ENCODE data around the gene PGRMC2.
"Not testable (repeated sequence)": the region's sequence is repeated elsewhere in the genome, so short reads cannot be mapped to it uniquely, and the experiment has no call there.

Gene PGRMC2

GRCh38 chr4:128298146-128298758 is 10.6 kb upstream of the PGRMC2 start:
- no peak for DNase-seq

- no peak for DNase-seq
These were observed 7.6 kb upstream of the PGRMC2 start for GRCh38 chr4:128295255-128295654.

DNA sequence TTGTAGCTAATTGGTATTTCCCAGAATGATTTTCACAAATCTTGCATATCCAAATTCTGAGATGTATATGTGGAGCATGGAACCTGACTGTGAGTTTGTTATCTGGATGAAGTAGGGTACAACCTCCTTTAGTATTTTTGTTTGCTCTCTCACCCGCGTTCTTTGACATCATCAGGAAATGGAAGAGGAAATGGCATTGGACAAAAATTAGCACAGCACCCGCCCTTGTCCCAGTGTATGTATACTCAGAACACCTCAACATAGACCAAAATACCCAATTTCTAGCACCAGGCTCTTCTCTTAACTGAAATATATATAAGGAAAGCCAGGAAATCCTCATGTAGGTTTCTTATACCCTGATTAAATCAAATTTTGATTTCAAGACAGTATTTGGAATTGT is 6.9 kb upstream of the PGRMC2 start:
- no peak for DNase-seq

- DNase-seq = no peak
These were observed 4.7 kb upstream of the PGRMC2 start for GRCh38 chr4:128292349-128292748.

GRCh38 chr4:128291096-128291495 is 3.5 kb upstream of the PGRMC2 start:
- DNase-seq = no peak

GRCh38 chr4:128290526-128290925 is 2.9 kb upstream of the PGRMC2 start:
- no peak for DNase-seq

GRCh38 chr4:128289523-128290158 is 2.0 kb upstream of the PGRMC2 start:
- DNase-seq = no peak

GRCh38 chr4:128288689-128289106 is 1.1 kb upstream of the PGRMC2 start:
- no peak for DNase-seq

DNA sequence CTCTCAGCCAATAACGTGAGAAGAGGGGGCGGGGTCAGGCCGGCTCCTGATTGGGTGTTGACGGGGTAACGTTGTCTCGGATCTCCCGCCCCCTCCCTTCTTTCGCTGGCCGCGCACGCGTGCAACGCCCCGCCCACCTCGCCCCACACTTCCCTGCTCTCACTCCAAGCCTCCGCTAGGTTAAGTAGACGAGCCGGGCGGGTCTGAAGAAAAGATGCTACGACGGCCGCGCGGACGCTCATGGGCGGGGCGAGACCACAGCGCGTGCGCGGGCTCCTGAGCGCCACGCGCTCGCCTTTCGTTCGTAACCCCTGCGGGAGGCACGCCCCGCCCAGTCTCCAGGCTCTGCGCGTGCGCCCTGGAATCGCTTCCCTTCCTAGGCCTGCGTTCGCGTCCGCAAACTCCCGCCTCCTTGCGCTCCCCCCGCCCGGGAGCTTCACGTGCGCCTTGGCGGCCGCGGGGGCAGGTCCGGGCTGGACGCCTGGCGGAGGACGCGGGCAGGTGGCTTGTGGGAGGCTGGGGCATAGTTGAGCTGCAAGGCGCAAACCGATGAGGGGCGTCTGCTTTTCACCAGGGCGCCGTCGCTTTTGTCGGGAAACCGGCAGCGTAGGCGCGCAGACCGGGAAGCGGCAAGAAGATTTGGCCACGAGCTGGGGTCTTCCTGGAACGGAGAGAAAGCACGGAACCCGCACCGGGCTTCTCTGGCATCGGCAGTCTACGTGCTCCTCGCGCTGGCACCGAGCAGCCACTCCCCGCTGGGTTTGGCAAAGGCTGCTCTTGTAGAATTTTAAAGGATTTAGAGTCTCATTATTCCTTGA is 467 bp upstream of the PGRMC2 start:
- DNase-seq = peak; percentile 95 to 98

- DNase-seq = no peak
These were observed 1.0 kb downstream of the PGRMC2 start for GRCh38 chr4:128286474-128287058.

DNA sequence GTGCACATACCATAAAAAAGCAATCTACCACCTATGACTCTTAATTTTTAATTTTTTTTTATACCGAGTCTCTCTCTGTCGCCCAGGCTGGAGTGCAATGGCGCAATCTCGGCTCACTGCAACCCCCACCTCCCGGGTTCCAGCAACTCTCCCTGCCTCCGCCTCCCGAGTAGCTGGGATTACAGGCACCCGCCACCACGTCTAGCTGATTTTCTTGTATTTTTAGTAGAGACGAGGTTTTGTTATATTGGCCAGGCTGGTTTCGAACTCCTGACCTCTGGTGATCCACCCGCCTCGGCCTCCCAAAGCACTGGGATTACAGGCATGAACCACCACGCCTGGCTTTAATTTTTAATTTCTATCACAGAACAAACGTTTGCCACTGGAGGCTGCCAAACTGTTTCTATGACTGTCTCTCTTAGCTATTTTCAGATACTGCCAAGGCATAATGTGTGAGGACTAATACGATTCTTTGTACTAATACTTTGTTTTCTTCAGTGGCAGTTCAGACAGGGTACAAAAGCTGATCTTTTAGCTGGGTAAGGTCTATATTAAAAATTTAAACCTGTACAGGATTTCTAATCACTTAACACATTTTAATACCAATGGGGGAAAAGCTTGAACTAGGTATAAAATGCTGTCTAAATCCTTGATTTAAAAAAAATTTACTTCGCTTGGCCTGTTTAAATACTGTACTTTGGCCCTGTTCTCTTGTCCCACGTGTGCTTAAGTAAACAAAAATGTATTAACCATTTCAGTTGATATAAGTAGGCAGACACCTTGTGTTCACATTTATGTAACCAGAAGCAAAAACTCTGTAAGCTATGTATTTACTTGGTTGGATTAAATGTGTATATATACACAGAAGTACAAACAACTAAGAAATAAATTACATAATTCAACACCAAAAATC is 2.3 kb downstream of the PGRMC2 start:
- no peak for DNase-seq

DNA sequence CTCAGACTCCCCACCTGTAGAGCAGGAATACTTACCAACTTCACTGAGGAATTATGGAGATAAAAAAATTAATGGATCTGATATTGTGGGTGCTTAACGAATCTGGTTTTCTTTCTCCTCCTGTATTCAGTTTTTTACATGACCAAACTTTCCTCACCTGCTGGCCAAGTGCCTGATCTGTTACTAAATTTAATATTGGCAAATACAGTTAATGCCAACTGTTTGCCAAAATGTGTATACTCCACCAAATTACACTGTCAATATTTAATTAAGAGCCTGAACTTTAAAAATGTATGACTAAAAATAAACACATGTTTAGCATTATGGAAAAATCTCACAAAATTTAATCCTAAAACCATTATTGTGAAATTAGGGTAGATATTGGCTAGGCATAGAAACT is 3.3 kb downstream of the PGRMC2 start:
- no peak for DNase-seq

DNA sequence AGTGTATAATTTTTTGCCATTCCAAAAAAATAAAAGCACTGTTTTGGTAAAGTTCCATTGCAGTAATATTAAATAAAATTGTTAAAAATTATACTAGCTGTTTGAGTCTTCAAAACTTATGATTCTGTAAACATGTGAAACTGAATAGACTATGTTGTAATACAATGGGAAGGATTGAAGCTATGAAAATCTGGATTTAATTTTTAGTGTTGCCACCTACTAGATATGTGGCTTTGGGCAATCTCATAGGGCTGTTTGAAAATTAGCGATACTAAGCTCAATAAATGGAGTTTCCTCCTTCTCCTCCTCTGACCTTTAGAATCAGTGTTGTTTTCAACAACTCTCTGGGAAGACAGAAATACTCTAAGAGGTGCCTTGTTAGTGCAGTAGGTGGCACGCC is 4.5 kb downstream of the PGRMC2 start:
- DNase-seq = no peak

DNA sequence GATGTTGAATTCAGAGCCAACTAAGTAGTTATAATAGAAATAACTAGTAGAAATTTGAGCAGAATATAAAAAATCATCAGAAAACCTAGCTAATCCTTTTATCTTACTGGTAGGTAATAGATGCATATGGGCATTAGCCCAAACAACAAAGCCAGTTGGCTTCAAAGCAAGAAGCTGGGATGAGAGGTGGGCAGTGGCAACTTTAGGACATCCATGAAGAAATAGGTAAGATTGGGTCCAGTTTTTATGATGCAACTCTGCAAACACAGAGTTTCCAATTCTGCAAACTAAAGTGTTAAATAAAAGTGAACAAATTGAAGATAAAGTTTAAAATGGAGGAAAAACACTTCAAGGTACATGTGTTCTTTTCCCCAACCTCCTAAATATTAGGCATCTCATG is 5.1 kb downstream of the PGRMC2 start:
- DNase-seq = no peak

DNA sequence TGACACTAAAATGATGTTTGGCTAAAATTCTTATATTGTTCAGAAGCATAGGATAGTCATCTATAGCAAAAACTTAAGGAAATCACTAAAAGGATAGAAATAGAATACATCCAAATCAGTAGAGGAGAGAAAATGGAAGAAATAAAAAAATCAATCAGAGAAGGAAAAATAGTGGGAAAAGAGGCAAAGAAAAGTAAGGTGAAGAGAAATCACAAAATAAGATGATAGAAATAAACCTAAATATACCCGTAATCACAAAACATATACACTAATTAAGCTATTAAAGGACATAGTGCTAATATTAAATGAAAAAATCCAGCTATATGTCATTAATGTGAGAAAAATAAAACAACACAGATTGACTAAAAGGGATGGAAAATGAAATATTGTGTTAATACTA is 6.3 kb downstream of the PGRMC2 start:
- no peak for DNase-seq

DNA sequence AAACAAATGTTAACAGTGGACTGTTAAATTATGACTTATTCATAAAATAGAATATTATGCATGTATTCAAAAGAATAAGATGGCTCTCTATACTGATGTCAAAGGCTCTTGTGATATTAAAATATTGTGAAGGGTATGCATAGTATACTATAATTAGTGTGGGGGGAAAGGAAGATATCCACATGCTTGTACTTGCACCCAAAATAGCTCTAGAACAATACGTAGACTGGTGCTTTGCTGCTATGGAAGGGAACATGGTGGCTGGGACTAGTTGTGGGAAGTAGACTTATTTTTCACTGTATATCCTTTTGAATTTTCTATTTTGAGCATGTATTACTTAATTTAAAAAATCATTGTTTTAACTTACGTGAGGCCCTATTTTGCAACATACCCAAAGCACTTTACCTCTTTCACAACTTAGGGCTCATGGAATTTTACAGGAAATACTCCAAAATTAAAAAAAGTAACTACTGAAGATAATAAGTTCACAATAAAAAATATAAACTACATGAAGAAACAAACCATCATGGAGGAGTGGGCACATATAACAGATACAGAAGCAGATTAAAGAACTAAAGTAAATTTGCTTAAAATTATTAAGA is 7.9 kb downstream of the PGRMC2 start:
- no peak for DNase-seq

DNA sequence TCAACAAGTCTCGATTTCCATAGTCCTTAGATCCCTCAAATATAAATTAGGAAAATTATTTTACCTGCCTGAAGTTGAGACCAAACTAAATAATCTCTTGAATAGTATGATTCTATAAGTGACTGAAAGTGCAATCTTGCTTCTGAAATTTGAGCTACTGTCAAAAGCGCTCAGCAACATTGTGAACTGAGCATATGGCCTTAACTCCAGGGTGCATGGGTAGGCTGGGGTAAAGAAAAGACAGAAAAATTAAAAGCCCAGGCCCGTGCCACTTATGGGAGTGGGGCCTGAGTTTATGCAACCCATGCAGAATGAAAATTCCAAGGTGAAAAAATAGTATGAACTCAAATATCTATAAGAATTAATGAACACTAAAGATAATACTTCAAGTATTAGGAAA is 9.8 kb downstream of the PGRMC2 start:
- no peak for DNase-seq

- DNase-seq = no peak
These were observed 12.3 kb downstream of the PGRMC2 start for GRCh38 chr4:128275346-128275745.

GRCh38 chr4:128271551-128271950 is 16.1 kb downstream of the PGRMC2 start:
- DNase-seq = no peak

DNA sequence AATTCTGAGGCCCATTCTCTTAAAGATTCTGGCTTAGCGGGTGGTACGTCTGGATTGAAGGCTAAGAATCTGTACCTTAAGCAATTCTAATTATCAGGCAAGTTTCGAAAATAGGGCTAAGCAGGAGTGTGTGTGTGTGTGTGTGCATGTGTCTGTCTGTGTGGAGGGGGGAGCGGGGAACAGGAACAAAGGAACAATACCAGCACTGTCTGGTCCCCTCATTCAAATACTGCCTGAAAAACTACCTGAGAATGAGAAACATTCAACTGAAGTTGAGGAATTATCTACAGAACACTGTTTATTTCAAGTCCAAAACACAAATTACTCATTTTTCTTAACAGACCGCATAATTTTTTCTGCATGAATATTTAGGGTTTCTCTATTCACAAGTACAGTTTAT is 18.6 kb downstream of the PGRMC2 start:
- no peak for DNase-seq

DNA sequence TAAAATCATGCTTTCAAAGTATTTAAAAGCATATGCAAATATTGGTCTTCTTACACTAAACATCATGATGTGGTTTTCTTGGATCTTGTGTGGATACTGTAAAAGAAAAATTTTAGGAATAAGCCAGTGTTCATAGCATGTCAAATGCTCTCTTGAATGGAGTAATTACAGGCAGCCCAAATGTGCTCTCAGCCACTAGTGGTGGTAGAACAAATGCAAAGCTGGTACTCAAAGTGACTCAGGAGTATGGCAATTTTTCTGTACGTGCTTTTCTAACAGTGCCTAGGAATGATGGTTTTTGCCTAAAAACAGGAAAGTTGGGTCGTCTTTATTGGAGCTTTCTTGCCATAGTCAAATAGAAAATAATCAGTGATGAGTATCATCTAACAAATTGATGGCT is 19.9 kb downstream of the PGRMC2 start:
- no peak for DNase-seq

GRCh38 chr4:128267171-128267570 is 20.4 kb downstream of the PGRMC2 start:
- not testable (repeated sequence) for DNase-seq

Data from hippocampal formation (tissue), 2 donors.